Superior temporal gyrus (tissue), 1 donor: ENCODE data around the gene COL2A1.

Source experiments
- DNase-seq: peaks from one replicate; pipeline ENCODE4 v3.0.0-alpha.2; 2016; ENCODE audit errors: extremely low spot score

The COL2A1 gene

GRCh38 chr12:48030173-48030650, 25.9 kb upstream of the COL2A1 start:
- no peak for DNase-seq

- DNase-seq: no peak
Measured at GRCh38 chr12:48029491-48030172, 25.4 kb upstream of the COL2A1 start.

DNA sequence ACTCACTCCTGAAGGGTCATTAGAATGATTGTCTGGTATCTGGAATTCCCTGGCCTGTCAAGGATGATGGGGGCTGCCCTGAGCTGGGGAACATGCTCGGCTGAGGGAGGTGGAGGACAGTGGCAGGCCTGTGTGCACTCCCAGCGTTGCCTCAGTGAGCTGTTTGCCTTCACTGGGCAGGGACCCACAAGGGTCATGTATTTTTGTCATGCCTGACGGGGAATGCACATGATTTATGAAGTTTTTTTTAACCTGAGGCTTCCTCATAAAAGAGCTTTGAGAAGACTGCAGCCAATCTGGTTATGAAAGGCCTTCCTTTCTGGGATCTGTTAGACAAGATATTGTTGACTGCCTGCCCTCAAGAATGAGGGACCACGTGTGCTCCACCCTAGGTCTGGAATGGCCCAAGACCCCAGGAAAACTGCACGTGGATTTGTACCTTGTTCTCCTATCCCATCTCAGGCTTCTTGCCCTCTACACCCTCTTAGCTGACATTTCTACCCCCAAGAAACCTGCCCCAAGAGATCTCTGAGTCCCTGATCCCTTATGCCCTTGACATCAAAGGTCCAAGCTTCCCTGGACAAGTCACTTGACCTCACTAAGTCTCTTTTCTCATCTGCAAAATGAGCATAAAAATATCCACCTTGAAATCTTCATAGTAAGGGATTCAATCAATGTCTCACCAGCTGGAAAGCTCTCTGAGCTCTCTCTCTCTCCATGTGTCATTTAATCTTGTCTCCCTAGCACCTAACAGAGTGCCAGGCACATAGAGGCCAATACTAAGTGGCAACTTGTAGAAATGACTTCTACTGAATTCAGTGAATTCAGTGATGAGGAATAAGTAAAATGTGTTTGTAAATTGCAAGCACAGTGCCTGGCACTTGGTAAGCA, 24.5 kb upstream of the COL2A1 start:
- no peak for DNase-seq

DNA sequence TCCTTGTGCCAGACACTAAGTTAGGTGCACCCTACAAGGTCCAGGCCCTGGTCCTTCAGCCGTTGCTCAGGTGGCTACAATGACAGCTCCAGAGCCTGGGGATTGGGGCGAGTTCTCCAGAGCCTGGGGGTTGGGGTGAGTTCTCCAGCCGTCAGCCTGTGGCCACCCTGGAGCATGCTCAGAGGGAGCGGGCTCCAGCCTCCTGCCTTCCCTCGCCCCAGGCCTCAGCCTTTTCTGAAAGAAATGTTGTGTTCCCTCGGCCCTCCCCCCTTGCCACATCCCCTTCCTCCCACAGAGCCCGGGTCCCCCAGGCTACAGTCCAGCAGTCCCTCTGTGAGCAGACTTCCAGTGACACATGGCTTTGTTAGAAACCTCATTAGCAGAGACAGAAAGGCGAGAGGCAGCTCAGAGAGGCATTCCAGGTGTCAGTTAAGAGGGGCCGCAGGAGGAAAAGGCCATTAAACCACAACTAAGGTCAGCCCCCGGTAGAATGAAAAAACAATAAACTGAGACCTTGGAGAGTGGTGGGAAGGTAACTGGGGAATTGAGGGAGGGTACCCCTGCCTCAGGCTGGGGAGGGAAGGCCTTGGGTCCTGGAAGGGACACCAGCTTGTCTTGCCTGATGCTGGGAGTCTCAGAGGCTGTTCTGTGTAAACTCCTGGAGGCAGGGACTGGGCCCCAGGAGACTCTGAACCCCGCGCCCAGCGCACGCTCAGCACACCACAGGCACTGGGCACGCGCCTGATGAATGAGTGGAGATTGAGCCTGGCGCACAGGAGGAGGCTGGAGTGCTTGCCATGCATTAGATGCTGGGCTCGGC, 23.1 kb upstream of the COL2A1 start:
- DNase-seq: no peak

DNA sequence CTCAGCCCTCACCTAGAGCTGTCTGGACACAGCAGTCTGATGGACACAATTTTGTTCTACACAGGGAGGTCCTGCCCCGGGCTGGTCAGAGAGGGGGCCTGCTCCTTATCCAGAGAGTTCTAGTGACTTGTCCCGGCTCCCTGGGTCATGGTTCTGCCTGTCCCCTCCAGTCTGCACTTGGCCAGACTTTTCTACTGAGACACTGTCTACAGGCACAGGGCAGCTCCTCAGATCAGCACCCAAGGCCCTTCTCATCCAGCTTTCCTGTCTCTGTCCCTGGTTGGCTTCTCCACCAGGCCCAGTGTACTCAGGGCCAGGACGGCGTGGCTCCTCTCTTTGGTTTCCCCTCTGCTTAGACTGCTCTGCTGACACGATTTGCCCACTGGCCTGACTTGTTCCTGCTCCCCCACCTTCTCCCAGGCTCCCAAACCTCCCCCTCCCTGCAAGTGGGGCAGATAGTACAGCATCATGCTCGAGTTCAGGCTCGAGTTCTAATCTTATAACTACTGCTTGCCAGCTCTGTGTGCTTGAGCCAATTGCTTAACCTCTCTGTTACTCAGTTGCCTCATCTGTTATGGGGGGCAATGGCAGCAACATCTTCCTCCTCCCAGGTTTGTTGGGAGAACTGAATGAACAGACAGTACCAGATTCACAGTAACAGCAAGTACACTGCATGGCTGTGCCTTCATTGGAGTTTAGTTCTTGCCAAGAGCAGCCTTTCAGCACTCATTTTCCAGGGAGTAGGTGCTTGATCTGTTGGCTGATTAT, 22.0 kb upstream of the COL2A1 start:
- no peak for DNase-seq

- no peak for DNase-seq
Measured at GRCh38 chr12:48025281-48025680, 21.0 kb upstream of the COL2A1 start.

GRCh38 chr12:48024735-48025134, 20.5 kb upstream of the COL2A1 start:
- DNase-seq: no peak

DNA sequence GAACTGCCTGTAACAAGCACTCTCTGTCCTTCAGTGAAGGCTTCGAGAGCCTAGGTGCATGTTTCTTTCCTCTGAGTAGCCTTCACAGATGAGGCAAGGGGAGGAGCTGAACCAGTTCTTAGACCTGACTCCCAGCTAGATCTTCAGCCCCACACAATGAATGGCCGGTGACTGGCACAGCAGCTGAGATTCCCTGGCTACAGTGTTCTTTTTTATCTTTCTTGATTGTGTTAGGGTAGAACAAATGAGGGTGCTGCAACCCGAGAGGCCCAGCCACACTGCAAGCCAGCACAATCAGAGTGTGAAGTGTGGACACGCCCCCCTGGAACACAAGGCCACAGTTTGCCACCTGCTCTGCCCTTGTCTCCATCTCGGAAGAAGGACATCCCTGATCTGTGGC, 19.1 kb upstream of the COL2A1 start:
- no peak for DNase-seq

GRCh38 chr12:48022676-48023385, 18.6 kb upstream of the COL2A1 start:
- no peak for DNase-seq

- DNase-seq: no peak
Measured at GRCh38 chr12:48022180-48022521, 17.9 kb upstream of the COL2A1 start.

DNA sequence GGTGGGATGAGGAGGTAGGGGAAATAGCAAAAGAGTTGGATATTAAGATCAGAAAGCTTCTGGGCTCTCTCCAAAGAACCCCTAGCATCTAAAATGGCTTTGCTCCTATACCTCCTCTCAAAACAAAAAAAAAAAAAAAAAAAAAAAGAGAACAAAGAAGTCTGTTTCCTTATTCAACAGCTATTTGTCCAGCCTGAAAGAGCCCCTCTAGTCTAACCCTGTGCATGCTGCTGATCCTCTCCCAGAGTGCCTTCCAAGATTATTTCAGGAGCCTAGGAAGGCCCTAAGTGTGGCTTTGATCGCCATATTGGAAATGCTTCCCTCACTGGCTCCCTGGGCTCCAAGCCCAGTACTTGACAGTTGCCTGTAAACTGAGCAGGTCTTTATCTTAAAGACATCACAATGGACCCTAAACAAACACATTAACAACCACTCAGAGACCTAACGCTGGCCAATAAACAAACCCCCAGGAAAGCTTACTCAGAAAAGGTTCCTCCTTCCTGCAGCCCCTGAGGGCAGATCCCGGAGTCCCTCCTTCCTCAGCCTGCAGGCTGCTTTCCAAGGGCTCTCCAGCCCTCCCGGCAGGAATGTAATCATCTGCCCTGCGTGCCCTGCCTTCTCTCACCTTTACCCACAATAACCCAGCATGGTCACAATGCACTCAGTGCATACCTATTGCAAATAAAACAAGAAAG, 17.4 kb upstream of the COL2A1 start:
- no peak for DNase-seq

DNA sequence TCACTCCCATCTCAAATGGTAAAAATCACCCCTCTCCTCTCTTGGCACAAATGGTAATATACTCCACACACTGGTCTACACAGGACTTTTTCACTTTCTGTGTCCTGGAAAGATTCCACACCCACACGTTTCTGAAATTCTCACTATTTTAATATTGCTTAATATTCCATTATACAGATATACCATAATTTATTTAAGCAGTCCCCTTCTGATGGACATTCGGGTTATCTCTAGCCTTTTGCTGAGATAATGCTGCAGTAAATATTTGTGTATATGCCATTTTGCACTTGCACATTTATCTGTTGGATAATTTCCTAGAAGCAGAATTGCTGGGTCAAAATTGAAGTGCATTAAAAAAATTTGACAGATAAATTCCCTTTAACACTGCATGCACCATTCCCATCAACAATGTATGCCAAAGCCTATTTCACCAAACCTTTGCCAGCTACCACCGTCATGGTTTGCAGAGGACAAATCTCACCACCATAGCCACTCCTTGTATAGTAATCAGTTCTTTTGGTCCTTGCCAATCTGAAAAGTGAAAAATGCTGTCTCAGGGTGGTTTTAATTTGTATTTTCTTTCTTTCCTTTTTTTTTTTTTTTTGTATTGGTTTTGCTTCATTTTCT, 15.5 kb upstream of the COL2A1 start:
- DNase-seq: no peak

- no peak for DNase-seq
Measured at GRCh38 chr12:48018618-48018995, 14.3 kb upstream of the COL2A1 start.

GRCh38 chr12:48017921-48018617, 13.8 kb upstream of the COL2A1 start:
- DNase-seq: no peak

DNA sequence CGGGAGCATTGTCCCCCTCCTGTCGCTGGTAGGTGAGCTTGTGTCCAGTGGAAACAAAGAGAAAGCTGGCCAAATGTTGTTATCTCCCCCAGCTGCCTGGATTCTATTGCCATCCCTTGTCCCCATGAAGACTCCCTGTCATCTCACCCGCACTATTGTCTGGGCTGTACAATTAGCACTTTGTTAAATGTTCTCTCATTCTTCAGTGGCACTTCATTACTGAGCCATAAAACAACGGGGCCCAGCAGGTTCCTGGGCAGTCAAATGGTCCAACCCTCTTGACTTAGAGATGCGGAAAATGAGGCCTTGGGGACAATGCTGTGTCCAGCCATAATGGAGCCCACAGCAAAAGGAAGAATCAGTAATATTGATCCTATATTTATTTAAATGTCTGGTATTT, 13.2 kb upstream of the COL2A1 start:
- peak; percentile 81 for DNase-seq

DNA sequence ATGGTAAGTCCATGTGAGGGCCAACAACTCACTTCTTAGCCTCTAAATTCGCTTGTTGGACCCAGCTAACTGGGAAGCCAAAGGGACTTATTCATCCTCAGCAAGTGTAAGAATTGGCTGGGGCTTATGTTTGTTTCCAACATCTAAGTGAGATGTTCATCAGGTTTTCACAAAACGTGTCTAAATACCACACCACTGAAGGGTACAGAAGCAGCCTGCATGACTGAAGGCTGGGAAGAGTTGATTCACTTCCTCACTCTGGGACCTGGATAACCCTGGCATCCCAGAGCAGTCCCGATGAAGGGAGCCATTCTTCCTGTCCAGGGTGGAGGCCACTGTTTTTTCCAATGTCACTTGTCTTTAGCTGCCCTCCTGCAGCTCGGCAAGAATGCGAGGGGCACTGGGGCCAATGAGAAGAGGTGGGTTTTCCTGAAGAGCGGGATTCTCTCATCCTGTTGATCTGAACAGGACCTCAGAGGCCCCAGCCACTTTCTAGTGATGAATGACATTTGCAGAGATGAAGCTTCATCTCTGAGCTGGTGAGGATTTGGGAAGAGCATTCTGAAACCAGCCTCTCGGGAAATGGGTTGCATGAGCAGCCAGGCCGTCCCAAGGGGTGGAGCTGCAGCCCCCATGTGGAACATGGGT, 12.2 kb upstream of the COL2A1 start:
- DNase-seq: no peak

- no peak for DNase-seq
Measured at GRCh38 chr12:48015954-48016353, 11.7 kb upstream of the COL2A1 start.

DNA sequence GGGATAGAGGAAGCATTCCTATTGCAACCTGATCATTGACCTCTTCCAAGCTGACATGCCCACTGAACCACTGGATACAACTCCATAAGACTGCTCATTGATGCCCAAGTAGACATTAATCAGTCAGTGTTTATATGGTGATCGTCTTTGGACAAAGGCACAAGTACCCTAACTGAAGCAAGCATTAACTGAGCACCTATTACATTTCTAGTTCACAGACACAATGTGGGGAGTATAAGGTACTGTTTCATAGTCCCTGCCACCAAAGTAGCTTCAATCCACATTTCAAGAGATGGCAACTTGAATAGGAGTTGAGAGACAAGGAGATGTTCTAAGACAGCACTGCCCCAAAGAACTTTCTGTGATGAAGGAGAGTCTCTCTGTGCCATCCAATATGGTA, 10.9 kb upstream of the COL2A1 start:
- no peak for DNase-seq

DNA sequence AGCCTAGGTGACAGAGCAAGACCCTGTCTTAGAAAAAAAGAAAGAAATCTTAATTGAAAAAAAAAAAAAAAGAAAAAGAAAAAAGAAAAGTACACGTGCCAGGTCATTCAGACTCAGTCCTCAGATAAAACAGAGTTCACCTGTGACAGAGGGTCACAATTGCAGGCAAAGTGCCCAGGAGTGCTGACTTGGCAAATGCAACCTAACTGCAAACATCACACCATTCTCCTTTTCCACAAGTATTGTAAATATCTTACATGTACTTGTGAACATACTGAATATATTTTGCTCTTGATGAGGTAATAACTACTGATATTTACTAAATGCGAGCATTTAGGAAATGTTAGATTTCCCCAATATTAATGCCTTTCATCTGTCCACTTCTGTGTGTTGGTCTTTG, 9.0 kb upstream of the COL2A1 start:
- no peak for DNase-seq
